KMS-11 (cell line): ENCODE results near the gene SYNGR3.

ENCODE experiments used
- H2AFZ ChIP-seq: fragments of 200-600 bp; sonication (generic); 2 replicates; pipeline ENCODE4 v1.6.1; 2016; ENCODE audit warnings: antibody characterized with exemption, mixed run types, low read depth
- H3K27ac ChIP-seq: fragments of 200-600 bp; sonication (generic); 2 replicates; pipeline ENCODE4 v1.6.1; 2016; ENCODE audit warnings: mild to moderate bottlenecking, mixed run types
- H3K27me3 ChIP-seq: fragments of 200-600 bp; sonication (generic); 2 replicates; pipeline ENCODE4 v1.6.1; 2017; ENCODE audit warnings: mild to moderate bottlenecking, low read depth, mixed run types, moderate library complexity; ENCODE audit not compliant: insufficient read depth
- H3K36me3 ChIP-seq: fragments of 200-600 bp; sonication (generic); 2 replicates; pipeline ENCODE4 v1.6.1; 2017; ENCODE audit warnings: mild to moderate bottlenecking, mixed run types; ENCODE audit not compliant: insufficient read depth
- H3K4me1 ChIP-seq: fragments of 200-600 bp; sonication (generic); 2 replicates; pipeline ENCODE4 v1.6.1; 2016; ENCODE audit warnings: mild to moderate bottlenecking, low read depth, mixed run types; ENCODE audit not compliant: poor library complexity, severe bottlenecking
- H3K4me2 ChIP-seq: fragments of 200-600 bp; sonication (generic); 2 replicates; pipeline ENCODE4 v1.7.0; 2016; ENCODE audit warnings: mild to moderate bottlenecking, mixed run types
- H3K4me3 ChIP-seq: fragments of 200-600 bp; sonication (generic); IDR thresholded peaks from 2 replicates; pipeline ENCODE4 v1.6.1; 2017; ENCODE audit warnings: low read depth, low read length, mixed read lengths; ENCODE audit not compliant: insufficient read depth
- H3K79me2 ChIP-seq: fragments of 200-600 bp; sonication (generic); 2 replicates; pipeline ENCODE4 v1.6.1; 2016; ENCODE audit warnings: low read depth, mixed run types; ENCODE audit not compliant: insufficient read depth
- H3K9ac ChIP-seq: fragments of 200-600 bp; sonication (generic); 2 replicates; pipeline ENCODE4 v1.6.1; 2016; ENCODE audit warnings: mild to moderate bottlenecking, mixed run types
- H4K20me1 ChIP-seq: fragments of 200-600 bp; sonication (generic); 2 replicates; pipeline ENCODE4 v1.6.1; 2016; ENCODE audit warnings: mild to moderate bottlenecking, mixed run types; ENCODE audit not compliant: insufficient read depth
- CTCF ChIP-seq: fragments of 200-600 bp; sonication (generic); conservative IDR thresholded peaks from 2 replicates; pipeline ENCODE4 v1.6.1; 2017; ENCODE audit warnings: low read depth, mild to moderate bottlenecking, antibody characterized with exemption, low read length, moderate library complexity, mixed read lengths

The SYNGR3 gene

GRCh38 chr16:1977875-1978268 is 11.9 kb upstream of the SYNGR3 start:
- H3K4me3 ChIP-seq: no peak overlapping the region
- H3K27ac ChIP-seq: no peak overlapping the region
- H3K4me1 ChIP-seq: peaks cover 34% of the 10 kb centered on the region
- no peak overlapping the region for H3K9ac ChIP-seq
- H3K36me3 ChIP-seq: no peaks in the 10 kb centered on the region; the same call in 1 of the 2 replicates
- no peak overlapping the region for H3K4me2 ChIP-seq
- TF ChIP-seq CTCF: no peak
- no peak overlapping the region for H2AFZ ChIP-seq
- H4K20me1 ChIP-seq: no peaks in the 10 kb centered on the region
- H3K27me3 ChIP-seq: no peaks in the 10 kb centered on the region; the same call in 1 of the 2 replicates
- peaks cover 10% of the 10 kb centered on the region for H3K79me2 ChIP-seq

- Histone ChIP-seq H3K4me1 (peaks cover 31% of the 10 kb centered on the region), H3K4me2 (no peak overlapping the region), H3K9ac (no peak overlapping the region), H3K36me3 (no peaks in the 10 kb centered on the region; the same call in 1 of the 2 replicates), H3K27ac (no peak overlapping the region), H3K79me2 (peaks cover 3% of the 10 kb centered on the region; the same call in 1 of the 2 replicates), H2AFZ (no peak overlapping the region), H4K20me1 (no peaks in the 10 kb centered on the region), H3K4me3 (no peak overlapping the region), H3K27me3 (peaks cover 5% of the 10 kb centered on the region; the same call in 1 of the 2 replicates)
- TF ChIP-seq CTCF: no peak
Measured at GRCh38 chr16:1978476-1979120, 11.2 kb upstream of the SYNGR3 start.

DNA sequence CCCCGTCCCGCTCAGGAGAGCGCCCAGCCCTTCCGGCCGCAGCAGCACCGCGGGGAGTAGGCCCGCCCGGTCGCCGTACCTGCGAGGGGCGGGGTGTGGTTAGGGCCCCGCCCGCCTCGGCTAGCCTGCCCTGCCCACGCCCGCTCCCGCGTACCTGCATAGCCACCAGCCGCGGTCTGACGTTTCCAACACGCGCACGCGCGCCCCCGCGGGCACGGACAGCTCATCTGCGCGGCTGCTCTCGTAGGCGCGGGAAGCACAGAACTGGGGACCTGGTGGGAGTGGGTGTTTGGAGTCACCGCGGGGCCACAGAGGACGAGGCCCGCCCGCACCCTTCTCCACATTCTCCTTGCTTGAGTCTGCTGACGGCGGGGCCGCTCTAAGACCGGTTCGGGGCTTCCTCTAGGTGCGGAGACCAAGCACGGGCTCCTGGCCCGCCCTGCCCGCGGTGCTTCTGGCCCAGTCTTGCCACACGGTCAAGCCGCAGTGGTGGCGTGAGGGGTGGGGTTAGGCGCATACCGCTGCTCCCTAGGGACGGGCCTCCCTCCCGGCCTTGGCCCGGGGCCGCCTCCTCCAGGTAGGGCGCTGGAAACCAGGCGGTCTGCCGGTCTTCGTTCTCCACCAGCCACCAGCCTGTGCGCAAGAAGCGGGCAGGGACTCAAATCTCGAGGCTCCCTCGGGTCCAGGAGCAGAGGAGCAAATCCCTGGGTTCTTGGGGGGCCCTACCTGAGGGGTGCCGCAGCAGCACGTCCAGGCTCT is 10.3 kb upstream of the SYNGR3 start:
- H3K4me2 ChIP-seq: no peak overlapping the region
- H3K4me3 ChIP-seq: no peak overlapping the region
- H3K36me3 ChIP-seq: no peaks in the 10 kb centered on the region; the same call in 1 of the 2 replicates
- no peak overlapping the region for H3K9ac ChIP-seq
- H3K27me3 ChIP-seq: peaks cover 5% of the 10 kb centered on the region; the same call in 1 of the 2 replicates
- H3K79me2 ChIP-seq: no peaks in the 10 kb centered on the region
- no peak overlapping the region for H2AFZ ChIP-seq
- no peak overlapping the region for H3K27ac ChIP-seq
- H3K4me1 ChIP-seq: peaks cover 28% of the 10 kb centered on the region
- no peak for TF ChIP-seq CTCF
- no peaks in the 10 kb centered on the region for H4K20me1 ChIP-seq

GRCh38 chr16:1980030-1980769 is 9.6 kb upstream of the SYNGR3 start:
- no peak for TF ChIP-seq CTCF
- Histone ChIP-seq H2AFZ (no peak overlapping the region), H3K4me1 (peaks cover 30% of the 10 kb centered on the region)

More at GRCh38 chr16:1980030-1980769, 9.6 kb upstream of the SYNGR3 start:
- Histone ChIP-seq H3K4me3 (no peak overlapping the region), H3K79me2 (no peaks in the 10 kb centered on the region), H3K27ac (no peak overlapping the region), H3K4me2 (no peak overlapping the region), H3K9ac (no peak overlapping the region), H4K20me1 (no peaks in the 10 kb centered on the region), H3K36me3 (no peaks in the 10 kb centered on the region; the same call in 1 of the 2 replicates), H3K27me3 (peaks cover 5% of the 10 kb centered on the region; the same call in 1 of the 2 replicates)
